Breast epithelium (tissue), 4 donors: ENCODE results near the gene SPDEF. TPM values are rescaled to one million over a fixed set of nuclear protein-coding genes. Genes with fewer than 3 reads are reported as not detected.

Experiments
- DNase-seq, 2 donors: peaks; one replicate each; pipeline ENCODE4 v3.0.0-alpha.2; 2019; ENCODE audit warnings: low spot score in 2 of 2
- H3K27ac ChIP-seq, 2 donors: fragments of 200-600 bp; sonication (generic) in 1 of 2; one replicate each; pipeline ENCODE4 v1.5.1; 2016 to 2019; ENCODE audit warnings: mild to moderate bottlenecking in 1 of 2
- H3K27me3 ChIP-seq, 2 donors: fragments of 200-600 bp; sonication (generic) in 1 of 2; one replicate each; pipeline versions ENCODE4 v1.5.1 to v1.6.0; 2017 to 2019; ENCODE audit warnings: control low read depth in 1 of 2, mild to moderate bottlenecking in 1 of 2
- H3K36me3 ChIP-seq: fragments of 200-600 bp; one replicate; pipeline ENCODE4 v1.5.1; 2019
- H3K4me1 ChIP-seq, 2 donors: fragments of 200-600 bp; sonication (generic); one replicate each; pipeline ENCODE4 v1.5.1; 2016 to 2019; ENCODE audit warnings: control low read depth in 1 of 2
- H3K4me3 ChIP-seq, 3 donors: fragments of 200-600 bp; sonication (generic); 1 replicate in 2 of 3; 2 replicates in 1 of 3; pipeline ENCODE4 v1.5.1; 2016 to 2019; ENCODE audit warnings: mild to moderate bottlenecking in 3 of 3, moderate library complexity in 2 of 3
- H3K9me3 ChIP-seq, 2 donors: fragments of 200-600 bp; sonication (generic) in 1 of 2; one replicate each; pipeline ENCODE4 v1.5.1; 2016 to 2019; ENCODE audit warnings: control low read depth in 1 of 2
- POLR2A ChIP-seq: fragments of 450-650 bp; IDR thresholded peaks from one replicate; pipeline ENCODE4 v1.6.1; 2016; ENCODE audit warnings: antibody characterized with exemption, mild to moderate bottlenecking, moderate library complexity
- POLR2AphosphoS5 ChIP-seq, 3 donors: sonication (generic); formaldehyde crosslinking; IDR thresholded peaks; one replicate each; pipeline ENCODE4 v1.6.1; 2017; ENCODE audit warnings: antibody characterized with exemption in 3 of 3
- intact Hi-C: fragments of 100-400 bp; cut with DNase I; formaldehyde crosslinking; loops from one replicate; pipeline ENCODE4 v1.15.1; 2023; ENCODE audit warnings: low total_unique reads
- total RNA-seq, 3 donors: library from RNA; depleted of rRNA; stranded (reverse); fragments of >200 nt; gene quantifications; one replicate each; pipeline ENCODE4 v1.1.0, GENCODE V29; 2016
- TF ChIP-seq, protein P1 (sequence below), 3 donors: fragments of 450-650 bp; IDR thresholded peaks; one replicate each; pipeline ENCODE4 v1.5.1; 2016 to 2017; ENCODE audit warnings: antibody characterized with exemption in 3 of 3, mild to moderate bottlenecking in 3 of 3, moderate library complexity in 3 of 3

The SPDEF gene
- total RNA-seq, 3 donors from 2014 or later = 0.48 to 123 (median 89.0) TPM

DNA sequence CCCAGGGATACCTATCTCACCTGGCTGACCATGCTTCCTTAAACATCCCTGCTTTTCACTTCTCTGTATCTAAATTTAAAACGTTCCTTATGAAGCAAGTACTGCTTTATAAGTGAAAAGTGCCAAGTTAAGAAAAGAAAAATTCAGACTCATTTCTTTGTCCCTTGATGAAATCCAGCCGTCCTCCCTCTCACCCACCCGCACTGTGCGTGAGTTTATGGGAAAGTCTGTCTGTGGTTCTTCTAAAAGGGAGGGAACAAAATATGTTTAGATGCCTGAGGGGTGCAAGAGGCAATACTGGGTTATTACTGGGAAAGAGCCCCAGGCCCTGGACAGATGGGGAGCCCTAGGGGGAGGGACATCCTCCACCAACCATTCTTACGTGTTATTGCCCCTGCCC is 31.2 kb downstream of the SPDEF start:
- Histone ChIP-seq H3K36me3 (no peaks in the 10 kb centered on the region), H3K4me3 (no peak overlapping the region), H3K27me3 (no peaks in the 10 kb centered on the region), H3K27ac (no peak overlapping the region), H3K4me1 (peaks cover 0 to 5% of the 10 kb centered on the region in 2 donors), H3K9me3 (no peaks in the 10 kb centered on the region)
- no peak for DNase-seq
- intact Hi-C loops = no loop called here
- no peak for TF ChIP-seq POLR2AphosphoS5 (IDR thresholded peaks at IDR 0.05)
- TF ChIP-seq, protein P1, sequence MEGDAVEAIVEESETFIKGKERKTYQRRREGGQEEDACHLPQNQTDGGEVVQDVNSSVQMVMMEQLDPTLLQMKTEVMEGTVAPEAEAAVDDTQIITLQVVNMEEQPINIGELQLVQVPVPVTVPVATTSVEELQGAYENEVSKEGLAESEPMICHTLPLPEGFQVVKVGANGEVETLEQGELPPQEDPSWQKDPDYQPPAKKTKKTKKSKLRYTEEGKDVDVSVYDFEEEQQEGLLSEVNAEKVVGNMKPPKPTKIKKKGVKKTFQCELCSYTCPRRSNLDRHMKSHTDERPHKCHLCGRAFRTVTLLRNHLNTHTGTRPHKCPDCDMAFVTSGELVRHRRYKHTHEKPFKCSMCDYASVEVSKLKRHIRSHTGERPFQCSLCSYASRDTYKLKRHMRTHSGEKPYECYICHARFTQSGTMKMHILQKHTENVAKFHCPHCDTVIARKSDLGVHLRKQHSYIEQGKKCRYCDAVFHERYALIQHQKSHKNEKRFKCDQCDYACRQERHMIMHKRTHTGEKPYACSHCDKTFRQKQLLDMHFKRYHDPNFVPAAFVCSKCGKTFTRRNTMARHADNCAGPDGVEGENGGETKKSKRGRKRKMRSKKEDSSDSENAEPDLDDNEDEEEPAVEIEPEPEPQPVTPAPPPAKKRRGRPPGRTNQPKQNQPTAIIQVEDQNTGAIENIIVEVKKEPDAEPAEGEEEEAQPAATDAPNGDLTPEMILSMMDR (IDR thresholded peaks at IDR 0.05) = no peak
- no peak for TF ChIP-seq POLR2A

DNA sequence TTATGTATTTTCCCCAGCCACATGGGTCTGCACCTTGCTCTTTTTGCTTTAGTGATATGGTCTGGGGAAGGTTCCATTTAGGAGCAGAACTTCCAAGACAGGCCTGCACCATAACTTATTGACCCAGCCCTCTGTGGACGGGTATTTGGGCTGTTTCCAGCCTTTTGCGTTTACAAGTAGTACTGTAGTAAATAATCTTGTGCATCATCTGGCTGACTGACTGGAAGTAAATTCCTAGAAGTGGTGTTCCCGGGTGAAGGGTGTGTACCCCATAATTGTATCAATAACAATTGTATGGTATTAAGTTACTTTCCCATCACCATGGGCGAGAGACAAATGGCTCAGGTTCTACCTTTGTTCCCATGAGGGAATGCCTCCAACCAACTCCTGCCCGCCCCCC is 31.6 kb downstream of the SPDEF start:
- Histone ChIP-seq H3K4me3 (no peak overlapping the region), H3K36me3 (no peaks in the 10 kb centered on the region), H3K27me3 (no peaks in the 10 kb centered on the region), H3K4me1 (peaks cover 0 to 5% of the 10 kb centered on the region in 2 donors), H3K9me3 (no peaks in the 10 kb centered on the region), H3K27ac (no peak overlapping the region)
- DNase-seq = no peak
- TF ChIP-seq, protein P1 (IDR thresholded peaks at IDR 0.05) = no peak
- no peak for TF ChIP-seq POLR2AphosphoS5 (IDR thresholded peaks at IDR 0.05)
- TF ChIP-seq POLR2A = no peak
- intact Hi-C loops = no loop called here

DNA sequence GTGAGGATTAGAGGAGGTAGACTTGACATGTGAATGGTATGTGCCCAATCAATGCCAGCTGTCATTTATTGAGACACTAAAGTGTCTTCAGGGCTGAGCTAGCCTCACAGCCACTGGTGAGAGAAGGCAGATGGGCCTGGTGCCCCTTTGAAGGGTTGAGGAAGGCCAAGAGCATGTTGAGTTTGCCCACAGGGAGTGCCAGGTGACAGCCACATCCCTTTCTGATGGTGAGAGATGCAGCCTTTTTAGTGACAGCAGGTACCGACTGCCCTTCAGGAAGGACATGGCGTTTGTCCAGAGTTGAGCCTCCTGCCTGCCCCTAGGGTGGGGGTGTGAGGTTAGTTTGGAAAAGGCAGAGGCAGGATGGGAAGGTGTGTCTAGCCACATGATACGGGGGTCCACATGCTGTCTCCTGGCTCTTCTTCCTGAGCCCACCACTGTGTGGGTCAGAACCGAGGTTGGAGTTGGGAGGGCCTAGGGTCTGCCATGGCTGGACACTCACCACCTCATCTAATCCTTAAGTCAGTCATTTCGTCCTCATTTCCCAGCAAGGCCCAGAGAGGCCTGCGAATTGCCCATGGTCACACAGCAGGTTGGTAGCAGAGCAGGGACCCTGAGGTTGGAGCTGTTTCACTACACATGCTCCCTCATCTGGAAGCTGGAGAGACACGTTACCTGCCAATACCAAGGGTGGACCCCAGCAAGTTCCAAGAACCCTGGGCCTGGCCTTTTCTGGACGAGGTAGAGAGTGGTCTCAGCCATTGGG is 32.5 kb downstream of the SPDEF start:
- H3K36me3 ChIP-seq = no peaks in the 10 kb centered on the region
- no peaks in the 10 kb centered on the region for H3K9me3 ChIP-seq
- H3K4me3 ChIP-seq = no peak overlapping the region
- no peak for DNase-seq
- no peaks in the 10 kb centered on the region for H3K27me3 ChIP-seq
- no peak for TF ChIP-seq POLR2A
- TF ChIP-seq, protein P1 (IDR thresholded peaks at IDR 0.05) = no peak
- no peak for TF ChIP-seq POLR2AphosphoS5 (IDR thresholded peaks at IDR 0.05)
- intact Hi-C loops = loop anchor here (1.0 kb wide), 1 partner anchor 45 kb away; no protein-coding TSS in a partner anchor
- H3K4me1 ChIP-seq = peaks cover 0 to 5% of the 10 kb centered on the region in 2 donors
- H3K27ac ChIP-seq = no peak overlapping the region

DNA sequence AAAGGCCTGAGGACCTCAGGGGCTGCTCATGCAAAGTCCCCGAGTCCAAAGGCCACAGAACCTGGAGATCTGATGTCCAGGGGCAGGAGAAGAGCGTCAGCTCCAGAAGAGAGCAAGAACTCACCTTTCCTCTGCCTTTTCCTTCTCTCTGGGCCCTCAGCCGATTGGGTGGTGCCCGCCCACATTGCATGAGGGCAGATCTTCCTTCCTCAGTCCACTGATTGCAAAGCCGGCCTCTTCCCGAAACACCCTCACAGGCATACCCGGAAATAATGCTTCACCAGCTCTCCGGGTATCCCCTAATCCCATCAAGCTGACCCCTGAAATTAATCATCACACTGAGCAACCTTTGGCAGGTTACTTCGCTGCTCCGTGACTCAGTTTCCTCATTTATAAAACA is 33.4 kb downstream of the SPDEF start:
- no peak overlapping the region for H3K4me3 ChIP-seq
- no peaks in the 10 kb centered on the region for H3K9me3 ChIP-seq
- H3K27me3 ChIP-seq = no peaks in the 10 kb centered on the region
- no peak overlapping the region for H3K27ac ChIP-seq
- no peak for DNase-seq
- TF ChIP-seq POLR2A (no peak), POLR2AphosphoS5 (IDR thresholded peaks at IDR 0.05) (no peak)
- TF ChIP-seq, protein P1 (IDR thresholded peaks at IDR 0.05) = no peak
- intact Hi-C loops = loop anchor here (1.0 kb wide), 1 partner anchor 46 kb away; no protein-coding TSS in a partner anchor
- no peaks in the 10 kb centered on the region for H3K36me3 ChIP-seq
- H3K4me1 ChIP-seq = peaks cover 0 to 5% of the 10 kb centered on the region in 2 donors

DNA sequence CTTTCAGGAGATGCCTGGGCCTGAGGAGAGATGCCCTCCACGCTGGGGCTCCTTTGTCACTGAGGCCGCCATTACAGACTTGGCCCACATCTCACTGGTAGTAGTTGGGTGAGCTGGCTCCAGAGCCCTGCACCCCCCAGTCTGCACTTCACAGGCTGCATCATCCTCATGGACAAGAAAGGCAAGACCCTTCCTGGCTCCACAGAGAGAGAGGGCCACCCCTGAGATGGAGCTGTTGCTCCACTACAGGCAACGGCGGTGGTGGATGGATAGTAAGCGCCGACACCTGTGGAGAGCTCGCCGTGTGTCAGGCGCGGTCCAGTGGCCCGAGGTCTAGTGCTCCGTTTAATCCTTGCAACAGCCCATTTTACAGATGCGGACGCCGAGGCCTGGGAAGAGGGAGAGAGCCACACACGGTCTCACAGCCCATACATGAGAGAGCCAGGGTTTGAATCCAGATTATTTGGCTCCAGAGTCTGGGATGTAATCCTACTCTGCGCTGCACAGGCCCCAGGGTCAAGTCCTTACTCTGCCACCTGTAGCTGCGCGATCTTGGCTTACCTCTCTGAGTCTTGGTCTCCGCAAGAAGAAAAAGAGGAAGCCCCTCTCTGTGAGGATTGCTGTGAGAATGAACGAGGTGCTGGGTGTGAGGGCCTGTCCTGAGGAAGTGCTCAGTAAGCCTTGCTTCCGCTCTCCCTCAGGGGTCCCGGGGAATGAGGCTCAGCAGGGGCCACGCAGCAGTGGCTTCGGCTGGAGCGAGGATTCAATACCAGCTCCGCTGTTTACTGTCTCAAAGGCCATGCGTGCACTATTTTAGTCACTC is 34.5 kb downstream of the SPDEF start:
- Histone ChIP-seq H3K9me3 (no peaks in the 10 kb centered on the region), H3K4me3 (no peak overlapping the region), H3K27me3 (no peaks in the 10 kb centered on the region), H3K36me3 (no peaks in the 10 kb centered on the region), H3K4me1 (peaks cover 0 to 4% of the 10 kb centered on the region in 2 donors), H3K27ac (no peak overlapping the region)
- TF ChIP-seq POLR2A (no peak), POLR2AphosphoS5 (IDR thresholded peaks at IDR 0.05) (no peak)
- TF ChIP-seq, protein P1 (IDR thresholded peaks at IDR 0.05) = no peak
- no peak for DNase-seq
- intact Hi-C loops = no loop called here
